ENCODE data around the gene SRGAP1. TPM values are rescaled to one million over a fixed set of nuclear protein-coding genes. Genes with fewer than 3 reads are reported as not detected.

The SRGAP1 gene
- total RNA-seq, 6 donors from 2014 or later: 4.7 to 36.7 (median 14.0) TPM

- TF ChIP-seq POLR2AphosphoS5 (IDR thresholded peaks at IDR 0.05): no peak
- TF ChIP-seq CTCF (IDR thresholded peaks at IDR 0.05): no peak
- no peak for TF ChIP-seq POLR2A (IDR thresholded peaks at IDR 0.05)
- no peak for TF ChIP-seq EP300 (IDR thresholded peaks at IDR 0.05)
- DNase-seq: no peak
- Histone ChIP-seq H3K9me3 (peaks cover 0 to 5% (median 0%) of the 10 kb centered on the region in 4 donors), H3K27me3 (no peaks in the 10 kb centered on the region), H3K4me1 (no peaks in the 10 kb centered on the region), H3K36me3 (no peaks in the 10 kb centered on the region), H3K27ac (no peak overlapping the region), H3K4me3 (no peak overlapping the region)
- ATAC-seq (ENCODE audit: low FRiP score in 2 of 2): no peak
- 59 to 78% methylated on average over 3 of the region's 3 CpGs for WGBS, 2 donors
Measured at GRCh38 chr12:64170024-64170423, 325.5 kb downstream of the SRGAP1 start.

GRCh38 chr12:64170730-64171129, 326.2 kb downstream of the SRGAP1 start:
- ATAC-seq (ENCODE audit: low FRiP score in 2 of 2) (no peak), DNase-seq (no peak)
- peaks cover 0 to 5% (median 0%) of the 10 kb centered on the region in 4 donors for H3K9me3 ChIP-seq
- H3K4me3 ChIP-seq: no peak overlapping the region
- no peaks in the 10 kb centered on the region for H3K27me3 ChIP-seq
- no peak for TF ChIP-seq POLR2A (IDR thresholded peaks at IDR 0.05)
- no peak for TF ChIP-seq EP300 (IDR thresholded peaks at IDR 0.05)
- TF ChIP-seq CTCF (IDR thresholded peaks at IDR 0.05): no peak
- TF ChIP-seq POLR2AphosphoS5 (IDR thresholded peaks at IDR 0.05): no peak
- H3K4me1 ChIP-seq: no peaks in the 10 kb centered on the region
- WGBS, 2 donors: 67% methylated on average over 3 of the region's 3 CpGs
- H3K27ac ChIP-seq: no peak overlapping the region
- H3K36me3 ChIP-seq: no peaks in the 10 kb centered on the region

GRCh38 chr12:64171715-64172114, 327.2 kb downstream of the SRGAP1 start:
- DNase-seq (no peak), ATAC-seq (ENCODE audit: low FRiP score in 2 of 2) (no peak)
- no peak for TF ChIP-seq EP300 (IDR thresholded peaks at IDR 0.05)
- no peak for TF ChIP-seq CTCF (IDR thresholded peaks at IDR 0.05)
- no peak for TF ChIP-seq POLR2A (IDR thresholded peaks at IDR 0.05)
- TF ChIP-seq POLR2AphosphoS5 (IDR thresholded peaks at IDR 0.05): no peak
- H3K9me3 ChIP-seq: no peaks in the 10 kb centered on the region
- 75 to 81% methylated on average over 1 of the region's 1 CpG for WGBS, 2 donors
- H3K36me3 ChIP-seq: no peaks in the 10 kb centered on the region
- no peaks in the 10 kb centered on the region for H3K27me3 ChIP-seq
- H3K4me1 ChIP-seq: no peaks in the 10 kb centered on the region
- H3K27ac ChIP-seq: no peak overlapping the region
- H3K4me3 ChIP-seq: no peak overlapping the region

- ATAC-seq (ENCODE audit: low FRiP score in 2 of 2) (no peak), DNase-seq (no peak)
- WGBS, 2 donors: 67 to 70% methylated on average over 1 of the region's 1 CpG
- H3K27ac ChIP-seq: no peak overlapping the region
- TF ChIP-seq CTCF (IDR thresholded peaks at IDR 0.05) (no peak), EP300 (IDR thresholded peaks at IDR 0.05) (no peak), POLR2A (IDR thresholded peaks at IDR 0.05) (no peak), POLR2AphosphoS5 (IDR thresholded peaks at IDR 0.05) (no peak)
- H3K36me3 ChIP-seq: no peaks in the 10 kb centered on the region
- no peak overlapping the region for H3K4me3 ChIP-seq
- no peaks in the 10 kb centered on the region for H3K27me3 ChIP-seq
- H3K9me3 ChIP-seq: no peaks in the 10 kb centered on the region
- H3K4me1 ChIP-seq: peaks cover 0 to 5% (median 0%) of the 10 kb centered on the region in 4 donors
Measured at GRCh38 chr12:64172143-64172970, 327.9 kb downstream of the SRGAP1 start.

GRCh38 chr12:64173456-64173855, 329.0 kb downstream of the SRGAP1 start:
- no peaks in the 10 kb centered on the region for H3K27me3 ChIP-seq
- ATAC-seq (ENCODE audit: low FRiP score in 2 of 2) (no peak), DNase-seq (no peak)
- no peaks in the 10 kb centered on the region for H3K9me3 ChIP-seq
- H3K4me1 ChIP-seq: peaks cover 0 to 6% (median 0%) of the 10 kb centered on the region in 4 donors
- 82 to 88% methylated on average over 3 of the region's 3 CpGs for WGBS, 2 donors
- TF ChIP-seq EP300 (IDR thresholded peaks at IDR 0.05) (no peak), POLR2AphosphoS5 (IDR thresholded peaks at IDR 0.05) (no peak), CTCF (IDR thresholded peaks at IDR 0.05) (no peak), POLR2A (IDR thresholded peaks at IDR 0.05) (no peak)
- no peaks in the 10 kb centered on the region for H3K36me3 ChIP-seq
- H3K4me3 ChIP-seq: no peak overlapping the region
- no peak overlapping the region for H3K27ac ChIP-seq

All from upper lobe of left lung (tissue), 6 donors.